ENCODE measurements around the gene EFCAB9. TPM values are rescaled to one million over a fixed set of nuclear protein-coding genes. Genes with fewer than 3 reads are reported as not detected.

EFCAB9 gene
- total RNA-seq, 1 experiment from 2014 or later = not detected

GRCh38 chr5:172170251-172170701 is 23.7 kb upstream of the EFCAB9 start:
- H3K9me3 ChIP-seq (ENCODE audit: control insufficient read depth in 1 of 2, insufficient read depth in 1 of 2, low read depth in 1 of 2, low read length in 2 of 2) = no peaks in the 10 kb centered on the region
- no peak overlapping the region for H2AFZ ChIP-seq (ENCODE audit: low read depth, low read length, poor library complexity, severe bottlenecking)
- no TSS peak for BruUV-seq (replicated peaks)
- H3K79me2 ChIP-seq (ENCODE audit: insufficient read depth, low read length) = peaks cover 20% of the 10 kb centered on the region
- H3K4me3 ChIP-seq (replicated peaks in 1 of 2; ENCODE audit: low read depth in 1 of 2, low read length in 2 of 2) = no peak overlapping the region
- H3K36me3 ChIP-seq (ENCODE audit: control insufficient read depth in 1 of 2, insufficient read depth in 2 of 2, low read length in 2 of 2) = no peaks in the 10 kb centered on the region
- no peak for TF ChIP-seq ZFX (IDR thresholded peaks at IDR 0.05)
- no peak for TF ChIP-seq ZNF274 (IDR thresholded peaks at IDR 0.05; ENCODE audit: low read depth, low read length)
- TF ChIP-seq ATF3 (IDR thresholded peaks at IDR 0.05) = no peak
- TF ChIP-seq CEBPB (IDR thresholded peaks at IDR 0.05; ENCODE audit: low read depth) = no peak
- no peak for TF ChIP-seq POLR2AphosphoS5 (IDR thresholded peaks at IDR 0.05; ENCODE audit: low read depth, low read length)
- TF ChIP-seq ELF1 (IDR thresholded peaks at IDR 0.05; ENCODE audit: borderline replicate concordance, low read depth) = no peak
- TF ChIP-seq EZH2 (IDR thresholded peaks at IDR 0.05) = no peak
- no peak for TF ChIP-seq EGR1 (IDR thresholded peaks at IDR 0.05; ENCODE audit: low read depth)
- TF ChIP-seq EZH2phosphoT487 (IDR thresholded peaks at IDR 0.05; ENCODE audit: borderline replicate concordance) = no peak
- TF ChIP-seq RAD21 (IDR thresholded peaks at IDR 0.05; ENCODE audit: low read depth) = no peak
- no peak for TF ChIP-seq SP1 (IDR thresholded peaks at IDR 0.05; ENCODE audit: low read depth)
- TF ChIP-seq MAX (IDR thresholded peaks at IDR 0.05) = no peak
- TF ChIP-seq SIN3A (IDR thresholded peaks at IDR 0.05; ENCODE audit: low read depth) = no peak
- no peak for TF ChIP-seq SRF (IDR thresholded peaks at IDR 0.05; ENCODE audit: low read depth)
- TF ChIP-seq CTCF (IDR thresholded peaks at IDR 0.05 in 2 of 3, conservative IDR thresholded peaks at IDR 0.05 in 1 of 3; ENCODE audit: borderline replicate concordance in 1 of 3, insufficient read depth in 1 of 3, low read depth in 2 of 3, low read length in 2 of 3) = no peak
- TF ChIP-seq JUND (IDR thresholded peaks at IDR 0.05) = no peak
- no peak for TF ChIP-seq FOSL1 (IDR thresholded peaks at IDR 0.05; ENCODE audit: low read depth)
- TF ChIP-seq REST (IDR thresholded peaks at IDR 0.05; ENCODE audit: low read depth) = no peak
- no peak for TF ChIP-seq YY1 (IDR thresholded peaks at IDR 0.05; ENCODE audit: extremely low read depth, insufficient replicate concordance, low read depth, low read length)
- TF ChIP-seq CBX3 (IDR thresholded peaks at IDR 0.05; ENCODE audit: low read depth) = no peak
- RAD21 ChIA-PET (ENCODE audit: low non-redundant PET in 1 of 2, low total read pairs in 2 of 2, uncharacterized antibody in 2 of 2, unreplicated experiment in 2 of 2) = no interaction called here
- no peak overlapping the region for H3K4me2 ChIP-seq (ENCODE audit: low read length)
- DNase-seq (ENCODE audit: low read depth, low spot score) (no peak), ATAC-seq (no peak)
- no peaks in the 10 kb centered on the region for H3K9me2 ChIP-seq (ENCODE audit: insufficient read depth)
- POLR2A ChIA-PET = no interaction called here
- H3K27ac ChIP-seq (ENCODE audit: low read depth, low read length) = no peak overlapping the region
- intact Hi-C loops (cut with micrococcal nuclease) = no loop called here
- no peaks in the 10 kb centered on the region for H4K20me1 ChIP-seq (ENCODE audit: insufficient read depth)
- no peak overlapping the region for H3K9ac ChIP-seq (ENCODE audit: low read length)
- H3K27me3 ChIP-seq (ENCODE audit: insufficient read depth, low read length) = no peaks in the 10 kb centered on the region
- CTCF ChIA-PET = no interaction called here
- peaks cover 20 to 33% of the 10 kb centered on the region in 2 experiments for H3K4me1 ChIP-seq (ENCODE audit: control insufficient read depth in 1 of 2, insufficient read depth in 2 of 2, low read length in 2 of 2)
